HG03342 (cell line): ENCODE data around the gene SLC37A3.
"Not testable (repeated sequence)": the region's sequence is repeated elsewhere in the genome, so short reads cannot be mapped to it uniquely, and the experiment has no call there.

Experiments used
- ATAC-seq: cut with Tn5 transposase; IDR thresholded peaks from one replicate; pipeline ENCODE4 v1.9.1; 2021; ENCODE audit warnings: mild to moderate bottlenecking, moderate library complexity; ENCODE audit not compliant: unreplicated experiment

Gene SLC37A3

DNA sequence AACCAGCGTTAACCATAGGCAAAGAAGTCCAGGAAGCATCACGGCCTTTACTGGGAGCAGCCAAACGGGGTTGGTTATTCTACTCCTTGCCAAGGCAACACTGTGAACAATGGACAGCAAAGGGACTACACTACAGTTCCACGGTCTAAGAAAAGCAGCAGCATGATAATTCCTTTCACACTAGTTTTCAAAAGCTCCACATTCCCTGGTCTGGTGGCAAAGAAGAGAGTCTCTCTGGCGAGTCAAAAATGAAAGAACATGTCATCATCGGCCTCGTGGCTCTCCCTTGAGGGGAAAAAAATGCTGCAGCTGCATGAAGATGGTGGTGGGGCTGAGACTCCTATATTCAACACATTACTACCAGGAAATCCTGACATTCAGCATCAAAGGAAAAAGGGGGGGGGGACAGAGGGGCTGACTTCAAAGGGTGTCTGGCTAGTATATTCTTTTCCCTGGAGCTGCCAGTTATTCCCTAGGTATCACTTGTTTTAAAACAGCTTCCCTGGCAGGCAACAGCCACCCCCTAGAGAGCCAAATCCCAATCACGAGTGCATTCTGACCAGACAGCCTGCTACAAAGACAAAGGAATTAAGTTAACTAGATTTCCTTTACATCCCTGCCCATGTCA lies 49.1 kb downstream of the SLC37A3 start:
- ATAC-seq, result no peak

DNA sequence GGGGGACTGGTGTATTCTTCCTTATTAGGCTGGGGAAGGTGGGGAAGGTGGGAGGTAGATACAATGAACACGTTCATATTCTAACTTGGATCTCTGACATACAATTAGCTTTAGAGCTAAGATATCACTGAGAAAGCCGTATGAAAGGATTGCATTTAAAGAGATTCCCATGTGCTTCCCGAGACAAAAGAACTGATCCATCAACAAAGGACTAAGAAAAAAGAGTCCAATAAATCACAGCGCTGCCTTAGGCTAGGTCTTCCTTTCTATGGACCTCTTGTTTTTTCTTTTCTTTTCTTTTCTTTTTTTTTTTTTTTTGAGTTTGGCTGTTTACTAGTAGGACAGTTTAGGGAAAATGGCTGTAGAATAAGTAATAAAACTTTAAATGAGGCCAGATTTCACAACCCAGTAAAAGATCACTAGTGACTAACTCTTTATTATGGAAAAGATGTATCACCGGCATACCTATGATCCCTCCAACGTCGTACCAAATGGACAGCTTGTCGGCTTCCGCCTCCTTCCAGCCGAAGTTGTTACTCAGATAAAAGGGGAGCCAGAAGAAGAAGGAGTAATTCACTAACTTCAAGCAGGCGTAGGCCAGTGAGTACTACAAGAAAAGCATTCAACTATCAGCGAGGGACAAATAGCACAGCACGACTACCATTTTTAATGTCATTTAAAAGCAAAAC lies 50.0 kb downstream of the SLC37A3 start:
- ATAC-seq, result no peak

DNA sequence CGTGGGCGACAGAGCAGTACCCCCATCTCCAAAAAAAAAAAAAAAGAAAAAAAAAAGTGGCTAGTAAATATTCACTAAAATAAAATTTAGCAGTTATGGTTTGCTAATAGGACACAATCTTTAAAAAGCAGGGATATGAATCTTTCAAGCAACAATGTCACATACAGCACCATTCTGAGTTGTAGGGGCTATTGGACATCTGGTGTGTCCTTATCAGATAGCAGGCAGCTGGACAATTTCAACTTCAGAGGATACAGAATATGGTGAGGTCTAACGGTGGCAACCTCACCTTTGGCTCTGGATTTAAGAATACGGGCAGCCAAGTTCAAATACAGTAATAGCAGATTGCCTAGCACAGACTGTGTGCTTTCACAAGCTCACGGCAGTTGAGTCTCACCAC lies 51.1 kb downstream of the SLC37A3 start:
- no peak for ATAC-seq

DNA sequence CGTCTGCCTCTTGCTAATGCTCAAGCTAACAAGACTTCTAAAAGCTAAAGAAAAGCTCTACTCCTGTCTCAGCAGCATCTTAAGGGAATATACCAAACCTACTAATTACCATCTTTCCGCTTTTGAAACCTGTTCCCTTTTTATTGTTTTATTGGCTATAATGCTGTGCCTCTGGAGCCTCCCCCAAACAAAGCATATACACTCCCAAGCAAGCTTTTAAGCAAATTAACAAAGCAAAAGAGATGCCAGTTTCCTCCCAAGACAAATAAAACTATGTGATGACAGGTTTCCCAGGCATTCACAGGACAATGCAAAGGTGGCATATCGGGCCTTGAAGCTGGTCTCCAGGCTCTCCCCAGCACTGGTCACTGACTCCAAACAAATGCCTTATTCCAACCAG lies 52.9 kb downstream of the SLC37A3 start:
- no peak for ATAC-seq

DNA sequence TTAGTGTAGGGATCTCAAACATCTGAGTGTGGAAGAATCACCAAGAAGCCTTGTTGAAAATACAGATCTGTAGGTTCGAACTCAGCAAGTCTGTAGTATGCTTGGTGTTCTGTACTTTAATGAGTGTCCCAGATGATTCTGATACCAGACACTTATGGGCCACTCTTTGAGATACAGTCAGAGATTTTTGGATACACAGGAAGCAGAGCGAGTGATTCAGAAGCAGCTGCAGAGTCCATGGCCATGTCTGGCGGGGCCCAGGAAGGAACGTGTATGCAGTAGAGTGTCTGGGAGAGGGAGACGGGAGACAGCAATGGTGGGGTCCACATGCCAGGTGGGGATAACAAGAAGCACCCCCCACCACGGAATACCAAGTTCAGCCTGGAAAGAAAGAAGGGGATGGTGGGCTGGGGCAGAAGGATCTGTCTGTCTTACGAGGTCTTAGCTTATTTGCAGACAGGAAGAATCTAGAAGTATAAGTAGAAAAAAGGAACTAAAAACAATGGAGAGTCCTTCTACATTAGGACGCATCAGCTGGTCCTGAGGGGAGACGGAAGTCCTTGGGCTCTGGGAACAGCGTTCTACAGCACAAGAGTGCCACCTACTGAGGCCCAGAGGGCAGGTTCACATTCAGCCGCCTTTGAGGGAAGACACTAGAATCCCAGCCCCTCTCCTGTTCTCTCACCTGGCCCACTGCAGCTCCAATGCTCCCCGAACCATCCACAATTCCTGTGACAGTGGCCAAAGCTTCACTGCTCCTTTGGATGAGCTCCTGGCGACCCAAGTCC lies 55.4 kb downstream of the SLC37A3 start:
- ATAC-seq, result no peak

DNA sequence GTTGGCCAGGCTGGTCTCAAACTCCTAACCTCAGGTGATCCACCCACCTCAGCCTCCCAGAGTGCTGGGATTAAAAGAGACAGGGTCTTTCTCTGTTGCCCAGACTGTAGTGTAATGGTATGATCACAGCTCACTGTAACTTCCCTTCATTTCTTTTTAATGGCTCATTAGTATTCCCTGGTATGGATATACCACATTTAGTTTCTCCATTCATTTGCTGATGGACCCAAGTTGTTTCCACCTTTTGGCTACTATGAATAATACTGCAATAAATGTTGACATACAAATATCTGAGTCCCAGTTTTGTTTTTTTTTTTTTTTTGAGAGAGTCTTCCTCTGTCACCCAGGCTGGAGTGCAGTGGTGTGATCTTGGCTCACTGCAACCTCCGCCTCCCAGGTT lies 59.4 kb downstream of the SLC37A3 start:
- not testable (repeated sequence) for ATAC-seq

DNA sequence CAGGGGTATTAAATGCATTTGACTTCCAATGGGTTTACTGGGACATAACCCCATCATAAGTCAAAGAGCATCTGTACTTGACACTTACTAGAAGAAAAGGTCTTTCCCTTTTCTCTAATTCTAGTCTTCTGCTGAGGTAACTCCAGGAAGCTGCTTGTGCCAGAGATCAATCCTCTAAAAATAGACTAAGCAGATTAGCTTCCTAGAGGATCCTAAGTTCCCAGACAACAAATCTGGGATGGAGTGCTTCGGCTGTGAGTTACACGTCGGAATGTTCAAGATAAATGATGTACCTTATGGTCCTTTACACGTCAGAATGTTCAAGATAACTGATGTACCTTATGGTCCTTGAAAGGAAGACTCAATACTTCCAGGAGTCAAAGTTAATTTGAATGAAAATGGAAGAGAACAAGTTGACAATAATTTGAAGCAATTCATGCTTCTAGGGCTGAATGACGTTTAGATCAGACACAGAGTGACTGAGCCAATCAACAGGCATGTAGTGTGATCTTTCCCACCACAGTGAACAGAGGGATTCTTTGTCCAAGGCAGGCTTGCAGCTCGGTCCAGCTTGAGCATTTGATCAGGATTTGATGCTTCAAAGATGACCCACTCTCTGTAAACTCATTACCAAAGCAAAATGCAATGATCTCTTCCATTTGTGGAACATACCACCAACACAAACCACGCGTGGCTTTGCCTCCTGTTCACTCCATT lies 63.8 kb downstream of the SLC37A3 start:
- ATAC-seq, result no peak

DNA sequence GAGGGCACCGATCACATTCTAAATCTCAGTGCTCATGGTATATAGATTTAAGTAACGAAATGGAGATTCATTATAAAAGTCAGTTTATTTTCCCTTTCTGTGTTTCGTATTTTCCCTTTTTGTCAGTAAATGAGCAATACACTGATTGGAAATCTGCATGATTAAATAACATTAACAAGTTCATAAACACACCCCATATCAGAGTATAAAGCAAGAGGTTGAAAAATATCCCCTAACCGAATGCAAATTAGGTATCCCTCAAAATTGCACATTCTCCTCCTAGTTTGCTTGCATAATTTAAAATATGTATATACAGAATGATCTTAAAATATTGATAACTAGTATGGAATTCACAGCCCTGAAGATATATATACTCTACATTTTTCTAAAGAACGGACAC lies 64.6 kb downstream of the SLC37A3 start:
- ATAC-seq, result no peak

DNA sequence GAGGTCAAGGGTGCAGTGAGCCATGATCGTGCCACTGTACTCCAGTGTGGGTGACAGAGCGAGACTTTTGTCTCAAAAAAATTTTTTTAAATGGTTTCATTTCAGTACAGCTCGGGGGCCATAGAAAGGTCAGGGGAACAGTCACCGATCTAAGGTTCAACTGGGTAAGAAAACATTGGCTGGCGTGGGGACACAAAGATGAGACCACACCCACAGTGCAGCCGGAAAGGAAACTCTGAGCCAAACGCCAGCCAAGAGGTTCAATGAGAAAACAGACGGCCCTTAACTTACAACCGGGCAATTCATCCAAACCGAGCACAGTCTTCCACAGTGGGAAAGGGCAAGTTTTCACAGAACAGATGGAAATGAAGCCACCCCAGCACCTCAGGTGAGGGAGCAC lies 65.1 kb downstream of the SLC37A3 start:
- no peak for ATAC-seq

DNA sequence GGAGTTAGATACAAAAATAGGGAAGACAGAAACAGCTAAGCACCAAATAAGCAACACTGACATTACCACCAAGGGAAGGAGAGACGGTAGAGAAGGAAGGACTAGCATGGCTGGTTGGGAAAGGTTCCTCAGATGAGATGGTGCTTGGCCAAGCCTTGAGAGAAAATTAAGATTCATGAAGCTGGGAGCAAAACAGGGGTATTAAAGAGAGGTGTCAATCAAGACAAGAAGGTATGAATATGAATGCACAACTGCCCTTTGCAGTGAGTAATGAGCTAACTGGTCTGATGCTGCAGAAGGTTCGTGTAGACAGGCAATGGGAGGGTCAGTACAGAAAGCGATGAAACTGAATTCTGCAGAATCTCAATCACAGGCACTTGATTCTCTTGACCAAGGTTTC lies 67.7 kb downstream of the SLC37A3 start:
- ATAC-seq, result no peak

DNA sequence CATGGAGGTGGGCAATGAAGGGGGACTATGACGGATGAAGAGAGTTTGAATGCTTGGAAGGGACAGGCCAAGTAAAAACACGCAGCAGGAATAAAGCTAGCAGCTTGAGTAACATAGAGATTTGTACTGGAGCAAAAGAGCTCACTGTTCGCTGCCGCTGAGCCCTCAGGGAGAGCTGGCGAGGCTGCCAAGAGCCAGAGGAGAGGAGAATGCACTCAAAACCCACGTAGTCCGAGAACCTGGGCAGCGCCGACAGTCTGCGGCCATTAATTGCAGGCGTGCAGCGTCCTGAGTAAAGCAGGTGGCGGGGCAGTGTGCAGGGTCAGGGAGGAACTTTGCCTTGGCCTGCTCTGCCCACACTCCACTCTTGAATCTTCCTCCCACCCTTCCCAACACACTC lies 68.2 kb downstream of the SLC37A3 start:
- no peak for ATAC-seq

DNA sequence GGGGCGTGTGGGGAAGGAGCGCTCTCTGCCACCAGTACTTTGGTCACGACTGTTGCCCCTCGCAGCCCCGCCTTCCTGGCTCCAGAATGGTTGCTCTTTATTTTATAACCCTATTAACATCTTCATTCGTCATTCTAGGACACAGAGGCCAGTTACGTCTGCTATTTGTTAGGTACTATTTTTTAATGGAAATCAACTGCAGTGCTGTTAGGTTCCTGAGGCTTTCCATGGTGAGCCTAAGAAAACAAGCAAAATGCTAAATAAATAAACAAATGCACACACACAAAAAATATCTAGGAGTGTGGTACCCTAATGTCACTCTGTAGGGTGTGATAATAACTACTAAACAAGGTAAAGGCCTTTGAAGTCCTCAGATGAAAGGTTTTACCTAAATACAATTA lies 71.1 kb downstream of the SLC37A3 start:
- ATAC-seq, result no peak

DNA sequence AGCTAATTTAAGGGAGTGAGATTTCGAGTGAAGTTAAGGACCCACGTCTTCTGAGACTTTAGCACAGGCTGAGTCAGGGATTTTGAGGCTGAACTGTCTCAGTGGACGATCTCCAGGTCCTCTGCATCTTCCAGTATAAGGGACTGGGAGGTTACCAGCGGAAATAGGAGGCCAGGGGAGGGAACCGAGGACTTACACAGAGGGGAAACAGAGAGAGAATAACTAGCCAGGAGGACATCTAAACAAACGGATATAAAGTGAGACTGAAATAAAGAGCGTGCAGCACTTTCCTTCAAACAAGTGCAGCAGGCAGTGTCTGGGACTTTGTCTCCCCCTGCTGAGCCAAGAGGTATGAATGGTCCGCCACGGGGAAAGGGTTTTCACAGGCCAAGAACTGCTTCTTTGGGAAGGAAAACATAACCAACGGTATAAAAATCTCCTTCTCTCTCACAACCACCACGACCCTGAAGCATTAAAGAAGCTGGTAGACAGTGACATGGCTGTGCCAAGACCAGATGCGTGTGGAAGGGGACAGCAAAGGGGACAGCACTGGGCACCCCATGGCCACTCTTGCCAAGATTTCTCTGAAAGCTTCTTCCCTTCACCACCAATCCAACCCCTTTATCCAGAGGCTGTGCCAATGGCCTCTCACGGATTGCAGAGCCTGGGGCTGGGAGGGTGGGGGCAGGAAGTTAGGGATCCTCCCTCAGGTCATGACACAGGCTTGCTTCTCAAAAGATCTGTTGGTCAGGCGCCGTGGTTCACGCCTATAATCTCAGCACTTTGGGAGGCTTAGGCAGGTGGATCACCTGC lies 72.0 kb downstream of the SLC37A3 start:
- ATAC-seq, result no peak

DNA sequence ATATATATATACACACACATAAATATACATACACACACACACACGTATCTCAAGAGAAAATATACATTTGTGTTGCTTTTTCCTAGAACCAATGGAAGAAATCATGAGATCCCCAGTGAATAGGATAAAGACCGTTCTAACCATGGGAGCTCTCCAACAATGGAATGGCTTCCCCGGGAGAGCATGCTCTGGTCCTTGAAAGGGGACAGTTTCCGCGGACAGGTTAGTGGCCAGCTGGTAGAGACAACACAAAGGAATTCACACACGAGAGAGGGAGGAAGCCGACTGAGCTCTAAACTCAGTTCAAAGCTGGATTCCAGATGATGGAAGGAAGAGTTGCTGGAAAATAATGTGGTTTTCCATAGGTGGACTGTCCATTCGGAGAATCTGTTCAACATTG lies 72.7 kb downstream of the SLC37A3 start:
- ATAC-seq, result no peak

DNA sequence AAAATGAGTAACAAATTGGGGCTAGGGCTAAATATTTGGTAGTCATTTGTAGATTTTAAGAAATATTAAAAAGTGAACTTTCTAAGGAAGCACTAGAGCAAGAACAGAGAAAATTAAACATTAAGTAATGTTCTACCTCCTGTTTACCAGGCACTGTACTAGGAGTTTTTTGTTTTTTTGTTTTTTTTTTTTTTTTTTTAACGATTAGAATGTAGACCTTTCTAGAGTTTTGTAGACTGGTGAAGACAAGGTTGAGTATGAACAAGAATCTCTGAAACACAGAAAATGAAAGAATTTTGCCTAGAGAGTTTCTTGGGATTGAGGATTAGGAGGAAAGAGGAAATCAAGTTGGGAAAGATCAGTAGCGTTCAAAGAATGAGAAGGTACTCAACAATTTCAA lies 73.6 kb downstream of the SLC37A3 start:
- ATAC-seq, result no peak

DNA sequence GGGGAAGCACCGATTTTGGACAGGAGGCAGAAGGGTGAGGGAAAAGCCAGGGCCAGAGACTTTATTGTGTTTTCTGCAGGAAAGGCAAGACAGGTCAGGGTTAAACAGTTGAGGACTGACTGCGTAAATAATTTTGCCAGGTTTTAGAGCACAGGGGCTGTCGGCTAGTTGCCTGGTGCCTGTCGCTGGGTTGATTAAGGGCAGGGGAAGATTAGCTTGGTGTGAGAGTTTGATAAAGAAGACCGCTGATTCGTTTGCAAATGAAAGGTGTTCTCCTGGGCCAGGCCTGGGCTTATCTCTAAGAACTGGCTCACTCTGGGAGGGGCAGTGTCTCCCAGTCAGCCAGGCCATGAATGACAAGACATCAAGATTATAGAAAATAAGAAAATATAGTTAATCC lies 75.6 kb downstream of the SLC37A3 start:
- ATAC-seq, result no peak

DNA sequence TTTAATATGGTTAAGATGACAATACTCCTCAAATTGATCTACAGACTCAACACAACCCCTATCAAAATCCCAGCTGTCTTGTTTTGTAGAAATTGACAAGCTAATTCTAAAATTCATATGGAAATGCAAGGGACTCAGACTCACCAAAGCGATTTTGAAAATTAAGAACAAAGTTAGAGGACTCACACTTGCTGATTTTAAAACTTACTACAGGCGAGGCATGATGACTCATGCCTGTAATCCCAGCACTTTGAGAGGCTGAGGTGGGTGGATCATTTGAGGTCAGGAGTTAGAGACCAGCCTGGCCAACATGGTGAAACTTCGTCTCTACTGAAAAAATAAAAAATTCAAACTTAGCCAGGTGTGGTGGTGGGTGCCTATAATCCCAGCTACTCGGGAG lies 78.3 kb downstream of the SLC37A3 start:
- not testable (repeated sequence) for ATAC-seq

DNA sequence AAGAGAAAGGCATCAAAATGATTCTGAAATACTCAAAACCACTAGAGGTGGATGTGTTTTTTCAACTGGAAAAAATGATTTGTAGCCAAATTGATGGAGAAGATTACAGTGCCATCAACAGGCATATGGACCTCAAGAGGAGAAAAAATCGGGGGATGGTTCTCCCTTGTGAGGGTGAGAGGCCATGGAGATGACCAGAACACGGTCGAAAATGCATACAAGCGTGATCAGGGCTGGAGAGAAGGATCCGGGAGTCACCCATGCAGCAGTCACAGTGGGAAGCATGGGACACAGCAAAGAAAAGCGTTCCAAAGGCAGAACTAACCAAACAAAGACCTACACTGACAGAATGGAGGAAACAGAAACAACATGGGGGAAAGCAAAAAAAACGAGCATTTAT lies 80.3 kb downstream of the SLC37A3 start:
- ATAC-seq, result no peak

DNA sequence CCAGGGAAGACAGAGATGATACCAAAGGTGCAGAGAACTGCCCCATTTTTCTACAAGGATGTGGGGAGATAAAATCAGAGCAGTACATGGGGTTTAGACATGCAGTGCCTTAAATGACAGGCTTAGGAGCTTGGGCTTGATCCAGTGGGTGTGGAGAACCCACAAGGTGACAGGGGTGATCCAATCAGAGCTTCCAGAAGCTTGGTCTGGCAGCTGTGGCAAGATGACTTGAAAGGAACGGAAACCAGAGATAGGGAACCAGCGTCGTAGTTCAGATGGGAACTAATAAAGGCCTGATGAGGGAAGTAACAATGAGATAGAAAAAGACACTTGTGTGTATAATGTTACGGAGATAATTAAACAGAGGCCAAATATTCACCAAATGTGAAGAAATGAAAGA lies 80.7 kb downstream of the SLC37A3 start:
- ATAC-seq, result no peak

DNA sequence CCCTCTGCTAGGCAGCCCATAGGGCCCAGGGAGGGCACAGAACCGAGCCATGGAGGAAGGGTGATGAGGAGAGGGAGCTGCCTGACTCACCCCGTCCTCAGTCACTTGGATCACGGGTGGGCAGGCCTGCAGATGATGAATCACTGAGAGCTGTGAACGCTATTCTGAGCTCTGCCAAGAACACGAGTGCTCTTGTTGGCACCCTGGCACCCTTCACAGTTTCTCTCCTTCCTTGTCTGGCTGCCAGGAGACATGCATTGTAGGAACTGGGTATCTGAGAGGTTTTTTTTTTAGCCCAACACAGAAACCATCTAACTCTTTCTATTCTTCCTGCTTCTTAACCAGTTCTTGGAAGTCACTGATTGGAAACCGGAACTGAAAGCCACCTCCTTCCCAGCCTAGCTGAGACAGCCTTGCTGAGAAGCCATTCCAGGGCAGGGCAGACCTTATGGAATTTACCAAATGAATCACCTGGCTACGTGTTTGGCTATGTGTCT lies 82.1 kb downstream of the SLC37A3 start:
- ATAC-seq, result no peak
